BJ (cell line): ENCODE results near the gene XPO4. TPM values are rescaled to one million over a fixed set of nuclear protein-coding genes. Genes with fewer than 3 reads are reported as not detected.
"Not testable (repeated sequence)": the region's sequence is repeated elsewhere in the genome, so short reads cannot be mapped to it uniquely, and the experiment has no call there.

Experiments
- CTCF ChIA-PET: fragments of 350-600 bp; formaldehyde crosslinking; extraction: SDS; loops from one replicate; lab custom pipeline; 2021; ENCODE audit warnings: antibody characterized with exemption, inconsistent platforms; lab: Yijun Ruan, JAX
- POLR2A ChIA-PET: fragments of 300-600 bp; sonication (Branson Sonifier 250); formaldehyde crosslinking; extraction: SDS; loops from one replicate; lab custom pipeline; 2021; ENCODE audit warnings: antibody characterized with exemption; lab: Charles Lee
- DNase-seq: peaks from one replicate; pipeline ENCODE4 v3.0.0-alpha.2; 2011; ENCODE audit warnings: low read depth
- H3K27me3 ChIP-seq: 2 replicates; pipeline ENCODE4 v1.6.0; 2011; ENCODE audit warnings: low read length; ENCODE audit not compliant: control insufficient read depth, insufficient read depth
- H3K36me3 ChIP-seq: 2 replicates; pipeline ENCODE4 v1.5.1; 2011; ENCODE audit warnings: low read length; ENCODE audit not compliant: control insufficient read depth, insufficient read depth
- H3K4me3 ChIP-seq: 2 replicates; pipeline ENCODE4 v1.5.1; 2011; ENCODE audit warnings: low read depth, mild to moderate bottlenecking, control low read depth, low read length
- CTCF ChIP-seq: IDR thresholded peaks from 2 replicates; pipeline ENCODE4 v1.5.1; 2011; ENCODE audit warnings: low read depth, mild to moderate bottlenecking, control low read depth, inconsistent platforms, low read length, moderate library complexity; ENCODE audit not compliant: insufficient read depth
- polyA plus RNA-seq: library from polyadenylated mRNA; depleted of rRNA; stranded (reverse); fragments of >200 nt; gene quantifications from 2 replicates; pipeline ENCODE4 v1.2.3, GENCODE V29; 2011

XPO4 gene
- polyA plus RNA-seq, 1 experiment = 4.9 TPM

DNA sequence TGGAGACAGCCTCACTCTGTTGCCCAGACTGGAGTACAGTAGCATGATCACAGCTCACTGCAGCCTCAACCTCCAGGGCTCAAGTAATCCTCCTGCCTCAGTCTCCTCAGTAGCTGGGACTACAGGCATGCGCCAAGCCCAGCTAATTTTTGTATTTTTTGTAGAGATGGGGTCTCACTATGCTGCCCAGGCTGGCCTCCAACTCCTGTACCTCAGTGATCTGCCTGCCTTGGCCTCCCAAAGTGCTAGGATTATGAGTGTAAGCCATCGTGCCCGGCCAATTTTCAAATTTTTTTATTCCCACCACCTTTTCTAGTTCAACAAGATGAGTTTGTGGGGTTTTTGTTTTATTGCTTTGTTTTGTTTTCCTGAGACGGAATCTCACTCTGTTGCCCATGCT, 31.7 kb downstream of the XPO4 start:
- no peak overlapping the region for H3K4me3 ChIP-seq
- ChIA-PET POLR2A (no interaction called here), CTCF (interaction anchor here (0.7 to 1.5 kb wide), 2 partner anchors 11 to 285 kb away, joined by 3 to 4 read pairs; no protein-coding TSS in a partner anchor)
- no peaks in the 10 kb centered on the region for H3K27me3 ChIP-seq
- TF ChIP-seq CTCF = no peak
- no peak for DNase-seq
- H3K36me3 ChIP-seq = no peaks in the 10 kb centered on the region

GRCh38 chr13:20869540-20869939, 33.0 kb downstream of the XPO4 start:
- H3K4me3 ChIP-seq = no peak overlapping the region
- DNase-seq = no peak
- no peaks in the 10 kb centered on the region for H3K36me3 ChIP-seq
- no peaks in the 10 kb centered on the region for H3K27me3 ChIP-seq
- ChIA-PET POLR2A (interaction anchor here (0.6 kb wide), 1 partner anchor 373 kb away, joined by 6 read pairs; no protein-coding TSS in a partner anchor), CTCF (interaction anchor here (0.6 to 1.2 kb wide), 3 partner anchors 40 to 158 kb away, joined by 3 read pairs; no protein-coding TSS in a partner anchor)
- no peak for TF ChIP-seq CTCF

DNA sequence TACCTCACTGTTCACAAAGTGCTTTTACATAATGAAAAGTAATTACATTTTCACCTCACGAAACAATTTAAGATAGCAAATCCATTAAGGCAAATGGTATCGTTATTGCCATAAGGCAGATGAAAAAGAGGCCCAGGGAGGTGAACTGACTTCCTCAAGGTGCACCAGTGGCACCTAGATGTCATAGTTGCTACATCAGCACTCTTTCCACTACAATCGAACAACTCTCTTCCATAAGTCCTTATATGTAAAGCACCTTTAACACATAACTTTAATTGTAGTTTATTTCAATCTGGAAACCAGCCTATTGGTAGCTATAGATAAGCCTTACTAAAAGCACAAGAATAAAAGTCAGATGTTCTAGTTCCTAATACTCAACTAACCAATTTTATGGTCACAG, 35.1 kb downstream of the XPO4 start:
- no peak overlapping the region for H3K4me3 ChIP-seq
- ChIA-PET POLR2A (no interaction called here), CTCF (interaction anchor here (0.6 to 1.3 kb wide), 2 partner anchors 16 to 373 kb away, joined by 3 to 6 read pairs; no protein-coding TSS in a partner anchor)
- TF ChIP-seq CTCF = no peak
- H3K36me3 ChIP-seq = no peaks in the 10 kb centered on the region
- H3K27me3 ChIP-seq = no peaks in the 10 kb centered on the region
- no peak for DNase-seq

DNA sequence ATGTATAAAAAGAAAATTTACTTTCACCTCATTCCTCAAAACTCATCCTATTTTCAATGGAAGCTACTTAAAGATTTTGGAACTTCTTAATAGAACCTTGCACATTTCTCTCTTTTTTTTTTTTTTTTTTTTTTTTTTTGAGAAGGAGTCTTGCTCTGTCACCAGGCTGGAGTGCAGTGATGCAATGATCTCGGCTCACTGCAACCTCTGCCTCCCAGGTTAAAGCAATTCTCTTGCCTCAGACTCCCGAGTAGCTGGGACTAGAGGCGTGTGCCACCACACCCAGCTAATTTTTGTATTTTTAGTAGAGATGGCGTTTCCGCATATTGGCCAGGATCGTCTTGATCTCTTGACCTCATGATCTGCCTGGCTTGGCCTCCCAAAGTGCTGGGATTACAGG, 40.9 kb downstream of the XPO4 start:
- H3K36me3 ChIP-seq, H3K27me3 ChIP-seq, POLR2A ChIA-PET, H3K4me3 ChIP-seq, DNase-seq: not testable (repeated sequence)
- CTCF ChIA-PET = interaction anchor here (0.6 to 2.6 kb wide), 3 partner anchors 9 to 33 kb away, joined by 3 to 11 read pairs (median 3); no protein-coding TSS in a partner anchor

GRCh38 chr13:20860844-20861243, 41.7 kb downstream of the XPO4 start:
- ChIA-PET CTCF (interaction anchor here (0.6 kb wide), 1 partner anchor 9 kb away, joined by 3 read pairs; no protein-coding TSS in a partner anchor), POLR2A (no interaction called here)
- Histone ChIP-seq H3K27me3 (no peaks in the 10 kb centered on the region), H3K36me3 (no peaks in the 10 kb centered on the region), H3K4me3 (no peak overlapping the region)
- DNase-seq = no peak
- TF ChIP-seq CTCF = no peak

GRCh38 chr13:20856650-20857049, 45.9 kb downstream of the XPO4 start:
- Histone ChIP-seq H3K27me3 (no peaks in the 10 kb centered on the region), H3K4me3 (no peak overlapping the region), H3K36me3 (no peaks in the 10 kb centered on the region)
- no peak for DNase-seq
- TF ChIP-seq CTCF = no peak
- ChIA-PET CTCF (interaction anchor here (0.6 kb wide), 1 partner anchor 376 kb away, joined by 3 read pairs; no protein-coding TSS in a partner anchor), POLR2A (no interaction called here)
